ENCODE data around the gene FPGT. TPM values are rescaled to one million over a fixed set of nuclear protein-coding genes. Genes with fewer than 3 reads are reported as not detected.
"Not testable (repeated sequence)": the region's sequence is repeated elsewhere in the genome, so short reads cannot be mapped to it uniquely, and the experiment has no call there.

The FPGT gene
- polyA plus RNA-seq, 12 donors, result 10.2 to 16.6 (median 12.7) TPM; not detected in 1

DNA sequence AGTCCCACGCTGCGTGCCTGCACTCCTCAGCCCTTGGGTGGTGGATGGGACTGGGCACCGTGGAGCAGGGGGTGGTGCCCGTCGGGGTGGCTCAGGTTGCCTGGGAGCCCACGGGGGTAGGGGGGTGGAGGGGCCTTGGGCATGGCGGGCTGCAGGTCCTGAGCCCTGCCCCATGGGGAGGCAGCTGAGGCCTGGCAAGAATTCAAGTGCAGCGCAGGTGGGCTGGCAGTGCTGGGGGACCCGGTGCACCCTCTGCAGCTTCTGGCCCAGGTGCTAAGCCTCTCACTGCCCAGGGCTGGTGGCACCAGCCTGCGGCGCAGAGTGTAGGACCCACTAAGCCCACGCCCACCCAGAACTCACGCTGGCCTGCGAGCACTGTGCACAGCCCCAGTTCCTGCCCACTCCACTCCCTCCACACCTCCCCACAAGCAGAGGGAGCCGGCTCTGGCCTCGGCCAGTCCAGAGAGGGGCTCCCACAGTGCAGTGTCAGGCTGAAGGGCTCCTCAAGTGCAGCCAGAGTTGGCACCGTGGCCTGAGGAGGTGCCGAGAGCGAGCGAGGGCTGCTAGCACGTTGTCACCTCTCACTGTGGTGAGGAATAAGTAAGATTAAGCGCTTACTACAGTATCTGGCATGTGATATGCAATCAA lies 50.0 kb downstream of the FPGT start:
- no peak for DNase-seq

GRCh38 chr1:74253243-74253824 lies 55.3 kb downstream of the FPGT start:
- DNase-seq, result not testable (repeated sequence)

Other genes starting within 250 kb of the FPGT start
- 1 to 10 TPM in 2 of 12 donors, under 1 TPM in 8, not detected in 2; 0.24 to 1.2 (median 0.53) TPM for gene LRRIQ3, start 66 bp upstream of the FPGT start, polyA plus RNA-seq (ENCODE audit: insufficient read length in 12 of 12)
- gene TNNI3K, start 37.1 kb downstream of the FPGT start, polyA plus RNA-seq (ENCODE audit: insufficient read length in 12 of 12), result 10 to 100 TPM in 1 of 12 donors, 1 to 10 TPM in 7, under 1 TPM in 3, not detected in 1; 0.62 to 19.9 (median 1.3) TPM

Measured in muscle of arm (tissue), 12 donors.